Kidney epithelial cell (primary cell): ENCODE data around the gene GREB1L. TPM values are rescaled to one million over a fixed set of nuclear protein-coding genes. Genes with fewer than 3 reads are reported as not detected.
A peak's percentile ranks its signal among the peaks of the same experiment; 100 is the strongest.

Source experiments
- DNase-seq: peaks from one replicate; pipeline ENCODE4 v3.0.0-alpha.2; 2010; ENCODE audit warnings: low read depth
- H3K27me3 ChIP-seq: 2 replicates; pipeline ENCODE4 v1.6.0; 2011; ENCODE audit warnings: low read length; ENCODE audit not compliant: control insufficient read depth, insufficient read depth
- H3K36me3 ChIP-seq: 2 replicates; pipeline ENCODE4 v1.5.1; 2011; ENCODE audit warnings: low read length; ENCODE audit not compliant: control insufficient read depth, insufficient read depth
- H3K4me3 ChIP-seq: 2 replicates; pipeline ENCODE4 v1.5.1; 2011; ENCODE audit warnings: low read depth, mild to moderate bottlenecking, control low read depth, low read length
- total RNA-seq: library from RNA; depleted of rRNA; stranded (reverse); fragments of >200 nt; gene quantifications from 2 replicates; pipeline ENCODE4 v1.2.3, GENCODE V29; 2015
- TF ChIP-seq, protein P1 (sequence below): IDR thresholded peaks from 2 replicates; pipeline ENCODE4 v1.5.1; 2011; ENCODE audit warnings: mild to moderate bottlenecking, moderate library complexity, low read length, control low read depth, inconsistent platforms; ENCODE audit not compliant: insufficient read depth, poor library complexity, severe bottlenecking

Gene GREB1L
- total RNA-seq, 1 donor from 2014 or later, result 1.5 TPM

DNA sequence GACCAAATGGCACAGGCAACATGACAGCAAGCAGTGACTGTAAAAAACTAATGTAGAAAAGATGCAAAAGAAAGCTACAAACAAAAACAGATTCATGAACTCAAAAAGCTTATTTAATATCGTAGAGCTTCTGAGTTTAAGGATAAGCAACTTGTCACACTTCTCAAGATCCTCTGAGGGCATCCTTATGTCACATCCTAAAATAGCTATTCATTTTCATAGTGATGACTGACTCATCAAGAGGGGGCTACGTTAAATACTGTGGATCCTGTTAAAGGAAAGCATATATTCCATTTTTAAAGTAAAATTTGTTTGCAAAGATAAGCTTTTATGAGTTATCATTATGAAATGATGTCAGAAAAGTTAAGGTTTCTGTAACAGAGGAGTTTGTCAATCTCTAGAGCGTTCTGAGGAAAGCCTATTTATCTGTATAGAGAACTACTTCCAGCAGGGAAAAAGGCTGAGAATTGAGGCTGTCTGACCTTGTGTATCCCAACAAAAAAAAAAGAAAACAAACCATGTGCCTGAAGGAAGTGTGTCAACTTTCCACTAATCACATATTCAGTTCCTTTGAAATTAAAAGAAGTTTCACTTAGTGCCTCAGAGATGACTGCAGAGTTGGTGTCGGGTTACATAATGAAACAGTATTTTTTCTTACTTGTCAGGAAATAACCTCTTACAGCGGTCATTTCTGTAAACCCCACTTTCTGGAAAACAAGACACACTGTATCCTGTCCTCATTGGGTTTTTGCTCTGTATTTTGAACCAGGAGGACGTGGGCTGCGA lies 243.0 kb downstream of the GREB1L start:
- TF ChIP-seq, protein P1, sequence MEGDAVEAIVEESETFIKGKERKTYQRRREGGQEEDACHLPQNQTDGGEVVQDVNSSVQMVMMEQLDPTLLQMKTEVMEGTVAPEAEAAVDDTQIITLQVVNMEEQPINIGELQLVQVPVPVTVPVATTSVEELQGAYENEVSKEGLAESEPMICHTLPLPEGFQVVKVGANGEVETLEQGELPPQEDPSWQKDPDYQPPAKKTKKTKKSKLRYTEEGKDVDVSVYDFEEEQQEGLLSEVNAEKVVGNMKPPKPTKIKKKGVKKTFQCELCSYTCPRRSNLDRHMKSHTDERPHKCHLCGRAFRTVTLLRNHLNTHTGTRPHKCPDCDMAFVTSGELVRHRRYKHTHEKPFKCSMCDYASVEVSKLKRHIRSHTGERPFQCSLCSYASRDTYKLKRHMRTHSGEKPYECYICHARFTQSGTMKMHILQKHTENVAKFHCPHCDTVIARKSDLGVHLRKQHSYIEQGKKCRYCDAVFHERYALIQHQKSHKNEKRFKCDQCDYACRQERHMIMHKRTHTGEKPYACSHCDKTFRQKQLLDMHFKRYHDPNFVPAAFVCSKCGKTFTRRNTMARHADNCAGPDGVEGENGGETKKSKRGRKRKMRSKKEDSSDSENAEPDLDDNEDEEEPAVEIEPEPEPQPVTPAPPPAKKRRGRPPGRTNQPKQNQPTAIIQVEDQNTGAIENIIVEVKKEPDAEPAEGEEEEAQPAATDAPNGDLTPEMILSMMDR, result no peak
- Histone ChIP-seq H3K36me3 (no peaks in the 10 kb centered on the region), H3K4me3 (no peak overlapping the region), H3K27me3 (no peaks in the 10 kb centered on the region)
- DNase-seq, result no peak

DNA sequence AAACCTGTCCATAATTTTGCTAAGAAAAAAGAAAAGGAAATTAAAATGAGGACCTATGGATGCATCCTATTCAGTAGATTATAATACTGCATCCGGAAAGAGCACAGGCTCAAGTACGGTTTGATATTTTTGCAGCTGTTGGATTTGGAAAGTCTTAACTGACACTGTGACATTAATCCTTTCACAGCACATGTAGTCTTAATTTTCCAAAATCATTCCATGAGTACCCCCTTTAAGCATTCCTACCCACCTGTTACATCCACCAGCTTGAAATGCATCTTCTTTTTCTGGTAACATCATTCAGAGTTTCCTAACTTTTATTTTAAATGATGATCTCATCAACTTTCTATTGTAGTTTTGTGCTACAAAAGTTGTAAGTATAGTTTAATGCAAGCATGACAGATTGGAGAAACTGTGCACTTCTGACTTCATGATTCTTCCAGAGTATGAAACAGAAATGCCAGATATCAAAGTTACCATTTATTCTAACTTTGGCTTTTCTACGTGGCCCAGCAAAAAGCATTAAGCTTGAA lies 244.9 kb downstream of the GREB1L start:
- TF ChIP-seq, protein P1, result no peak
- Histone ChIP-seq H3K4me3 (no peak overlapping the region), H3K27me3 (no peaks in the 10 kb centered on the region), H3K36me3 (no peaks in the 10 kb centered on the region)
- DNase-seq, result no peak

DNA sequence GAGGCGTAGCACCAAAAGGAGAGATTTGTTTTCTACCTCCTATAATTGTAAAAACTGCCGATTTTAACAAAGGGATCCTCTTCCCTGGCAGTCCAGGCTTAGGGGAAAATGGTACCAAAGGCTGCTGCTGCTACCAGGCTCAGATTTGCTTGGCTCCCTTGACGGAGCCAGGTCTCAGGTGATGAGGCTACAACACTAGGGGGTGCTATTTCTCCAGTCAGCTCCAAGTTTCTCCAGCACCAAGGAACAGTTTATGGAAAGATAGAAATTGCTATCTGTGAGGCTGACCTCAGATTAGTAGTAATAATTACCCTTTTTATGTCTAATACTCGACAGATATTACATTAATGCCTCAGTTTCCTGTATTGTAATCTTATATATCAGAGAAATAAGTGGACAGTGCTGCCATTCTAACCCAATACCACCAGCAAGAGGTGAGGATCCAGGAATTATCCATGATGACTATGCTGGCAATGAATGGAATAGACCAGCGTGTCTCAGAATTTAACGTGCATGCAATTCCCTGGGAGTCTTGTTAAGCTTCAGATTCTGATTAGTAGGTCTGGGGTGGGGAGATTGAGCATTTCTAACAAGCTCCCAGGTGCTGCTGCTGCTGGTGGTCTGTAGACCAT lies 247.2 kb downstream of the GREB1L start:
- Histone ChIP-seq H3K4me3 (no peak overlapping the region), H3K27me3 (no peaks in the 10 kb centered on the region), H3K36me3 (no peaks in the 10 kb centered on the region)
- TF ChIP-seq, protein P1, result peak; percentile 75
- DNase-seq, result peak; percentile 1

DNA sequence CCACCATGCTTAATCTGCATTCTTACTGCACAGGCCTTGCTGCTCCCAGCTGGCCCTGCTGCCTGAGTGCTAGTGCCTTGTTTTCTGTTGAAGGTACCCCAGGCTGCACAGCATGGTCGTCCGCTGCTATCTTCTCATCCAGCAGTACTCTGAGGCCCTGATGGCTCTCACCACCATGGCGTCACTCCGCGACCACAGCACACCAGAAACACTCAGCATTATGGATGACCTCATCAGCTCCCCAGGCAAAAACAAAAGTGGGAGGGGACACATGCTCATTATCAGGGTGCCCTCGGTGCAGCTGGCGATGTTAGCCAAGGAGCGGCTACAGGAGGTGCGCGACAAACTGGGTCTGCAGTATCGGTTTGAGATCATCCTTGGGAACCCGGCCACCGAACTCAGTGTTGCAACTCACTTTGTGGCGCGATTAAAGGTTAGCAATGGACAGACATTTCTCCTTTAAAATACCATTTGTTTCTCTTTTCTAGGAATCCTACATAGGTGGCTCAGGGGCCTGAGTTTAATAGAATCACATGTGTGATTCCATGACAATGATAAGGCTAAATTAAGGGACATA lies 248.0 kb downstream of the GREB1L start:
- Histone ChIP-seq H3K27me3 (no peaks in the 10 kb centered on the region), H3K4me3 (no peak overlapping the region)
- no peak for DNase-seq

DNA sequence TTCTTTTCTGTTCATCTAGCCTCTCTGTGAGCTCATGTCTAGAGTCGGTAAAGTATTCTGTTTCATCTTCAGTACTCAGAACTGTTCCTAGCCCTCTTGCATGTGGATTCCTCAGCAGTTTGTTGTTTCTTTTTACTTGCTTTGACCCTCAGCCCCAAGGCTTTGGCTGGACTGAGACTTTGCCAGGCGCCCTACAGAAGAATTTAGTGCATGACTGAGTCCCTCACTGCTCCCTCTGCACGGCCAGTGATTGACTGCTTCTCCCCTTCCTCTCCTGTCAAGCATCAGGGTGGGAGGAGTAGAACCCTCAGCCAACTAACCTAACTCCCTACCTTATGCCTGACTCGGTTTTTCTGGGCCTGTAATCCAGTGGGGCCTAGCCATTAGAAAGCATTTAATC lies 248.7 kb downstream of the GREB1L start:
- TF ChIP-seq, protein P1, result no peak
- Histone ChIP-seq H3K27me3 (no peaks in the 10 kb centered on the region), H3K36me3 (no peaks in the 10 kb centered on the region), H3K4me3 (no peak overlapping the region)
- no peak for DNase-seq

More for the DNA sequence above, 248.0 kb downstream of the GREB1L start:
- TF ChIP-seq, protein P1, result no peak
- no peaks in the 10 kb centered on the region for H3K36me3 ChIP-seq
